Thoracic aorta endothelial cell (primary cell): Measurements from ENCODE around the gene UBE2QL1. TPM values are rescaled to one million over a fixed set of nuclear protein-coding genes. Genes with fewer than 3 reads are reported as not detected.

Experiments used
- total RNA-seq: library from RNA; depleted of rRNA; stranded (reverse); fragments of >200 nt; gene quantifications from 2 replicates; pipeline ENCODE4 v1.2.3, GENCODE V29; 2012

The UBE2QL1 gene
- total RNA-seq: 0.07 TPM in 1 of 2 replicates, not detected in the other

GRCh38 chr5:6448622-6449464 lies at the start of gene UBE2QL1:
UBE2QL1 (plus strand) TSS chr5:6448859; CDS start chr5:6448894, 35 bp downstream.

Other genes with a start within 250 kb of the UBE2QL1 start
- gene MED10, start 70.3 kb upstream of the UBE2QL1 start, total RNA-seq: 15.2 and 20.2 TPM in 2 replicates
- gene NSUN2, start 184.2 kb downstream of the UBE2QL1 start, total RNA-seq: 72.3 and 86.8 TPM in 2 replicates
- gene SRD5A1, start 184.6 kb downstream of the UBE2QL1 start, total RNA-seq: 9.3 and 11.1 TPM in 2 replicates